GM21576 (cell line): ENCODE data around the gene SLC9A5.

ENCODE experiments used
- ATAC-seq: cut with Tn5 transposase; IDR thresholded peaks from one replicate; pipeline ENCODE4 v1.9.1; 2021; ENCODE audit warnings: mild to moderate bottlenecking, moderate library complexity; ENCODE audit not compliant: unreplicated experiment

Gene SLC9A5

DNA sequence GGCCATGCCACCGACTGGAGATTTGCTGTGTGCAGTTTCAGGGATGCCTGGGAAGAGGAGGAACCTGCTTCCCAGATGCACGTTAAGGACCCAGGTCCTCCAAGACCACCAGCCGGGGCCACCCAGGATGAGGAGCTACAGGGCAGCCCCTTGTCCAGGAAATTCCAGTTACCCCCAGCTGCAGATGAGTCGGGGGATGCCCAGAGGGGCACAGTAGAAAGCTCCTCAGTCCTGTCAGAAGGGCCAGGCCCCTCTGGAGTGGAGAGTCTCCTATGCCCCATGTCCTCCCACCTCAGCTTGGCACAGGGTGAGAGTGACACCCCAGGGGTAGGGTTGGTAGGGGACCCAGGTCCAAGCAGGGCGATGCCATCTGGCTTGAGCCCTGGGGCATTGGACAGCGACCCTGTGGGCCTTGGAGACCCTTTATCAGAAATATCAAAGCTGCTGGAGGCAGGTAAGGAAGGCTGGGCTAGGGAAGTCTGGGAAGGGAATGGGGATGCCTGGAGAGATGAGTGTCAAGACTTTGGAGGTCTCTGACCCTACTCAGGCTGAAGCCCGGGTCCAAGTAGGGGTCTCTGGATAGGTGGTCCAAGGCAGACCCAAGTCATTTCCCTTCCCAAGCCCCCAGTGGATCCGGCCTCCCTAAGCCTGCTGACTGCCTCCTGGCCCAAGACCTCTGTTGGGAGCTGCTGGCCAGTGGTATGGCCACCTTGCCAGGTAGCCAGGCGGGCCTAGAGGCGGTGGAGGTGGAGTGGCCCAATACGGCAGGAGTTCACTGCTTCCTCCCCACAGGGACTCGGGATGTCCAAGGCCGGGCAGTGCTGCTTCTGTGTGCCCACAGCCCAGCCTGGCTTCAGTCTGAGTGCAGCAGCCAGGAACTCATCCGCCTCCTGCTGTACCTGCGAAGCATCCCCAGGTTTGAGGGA lies 31.6 kb downstream of the SLC9A5 start:
- no peak for ATAC-seq

DNA sequence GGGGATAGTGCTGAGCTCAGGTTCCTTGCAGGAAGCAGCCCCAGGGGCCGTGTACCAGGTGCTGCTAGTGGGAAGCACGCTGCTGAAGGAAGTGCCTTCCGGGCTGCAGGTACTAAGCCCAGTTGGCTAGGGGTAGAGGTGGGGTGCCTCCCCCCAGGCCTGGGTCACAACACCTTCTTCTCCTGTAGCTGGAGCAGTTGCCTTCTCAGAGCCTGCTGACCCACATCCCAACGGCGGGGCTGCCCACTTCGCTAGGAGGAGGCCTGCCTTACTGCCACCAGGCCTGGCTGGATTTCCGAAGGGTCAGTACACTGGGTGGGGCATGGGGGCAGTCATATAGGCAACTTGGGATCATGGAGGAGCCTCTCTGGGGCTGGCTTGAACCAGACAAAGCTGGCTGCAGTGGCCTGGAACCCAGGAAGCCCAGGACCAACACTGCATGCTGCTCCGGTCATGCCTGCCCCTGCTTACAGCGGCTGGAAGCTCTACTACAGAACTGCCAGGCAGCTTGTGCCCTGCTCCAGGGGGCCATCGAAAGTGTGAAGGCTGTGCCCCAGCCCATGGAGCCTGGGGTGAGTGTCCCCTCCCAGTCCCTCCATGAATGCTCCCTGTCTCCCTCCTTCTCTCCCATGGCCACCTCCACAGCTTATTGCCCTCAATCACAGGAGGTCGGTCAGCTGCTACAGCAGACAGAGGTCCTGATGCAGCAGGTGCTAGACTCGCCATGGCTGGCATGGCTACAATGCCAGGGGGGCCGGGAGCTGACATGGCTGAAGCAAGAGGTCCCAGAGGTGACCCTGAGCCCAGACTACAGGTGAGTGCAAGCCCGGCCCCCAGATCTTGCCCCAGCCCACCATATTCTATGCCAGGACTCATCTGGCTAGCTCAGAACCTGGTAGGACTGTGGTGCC lies 33.0 kb downstream of the SLC9A5 start:
- ATAC-seq, result no peak

DNA sequence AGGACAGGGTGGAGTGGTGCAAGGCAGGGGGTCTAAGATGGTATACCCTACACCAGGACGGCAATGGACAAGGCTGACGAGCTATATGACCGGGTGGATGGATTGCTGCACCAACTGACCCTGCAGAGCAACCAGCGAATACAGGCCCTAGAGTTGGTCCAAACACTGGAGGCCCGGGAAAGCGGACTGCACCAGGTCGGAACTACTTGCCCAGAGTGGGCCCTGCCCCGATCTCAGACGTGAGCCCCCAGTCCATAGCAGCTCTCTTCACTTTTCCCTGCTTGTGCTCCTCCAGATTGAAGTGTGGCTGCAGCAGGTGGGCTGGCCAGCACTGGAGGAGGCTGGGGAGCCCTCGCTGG lies 33.6 kb downstream of the SLC9A5 start:
- no peak for ATAC-seq

DNA sequence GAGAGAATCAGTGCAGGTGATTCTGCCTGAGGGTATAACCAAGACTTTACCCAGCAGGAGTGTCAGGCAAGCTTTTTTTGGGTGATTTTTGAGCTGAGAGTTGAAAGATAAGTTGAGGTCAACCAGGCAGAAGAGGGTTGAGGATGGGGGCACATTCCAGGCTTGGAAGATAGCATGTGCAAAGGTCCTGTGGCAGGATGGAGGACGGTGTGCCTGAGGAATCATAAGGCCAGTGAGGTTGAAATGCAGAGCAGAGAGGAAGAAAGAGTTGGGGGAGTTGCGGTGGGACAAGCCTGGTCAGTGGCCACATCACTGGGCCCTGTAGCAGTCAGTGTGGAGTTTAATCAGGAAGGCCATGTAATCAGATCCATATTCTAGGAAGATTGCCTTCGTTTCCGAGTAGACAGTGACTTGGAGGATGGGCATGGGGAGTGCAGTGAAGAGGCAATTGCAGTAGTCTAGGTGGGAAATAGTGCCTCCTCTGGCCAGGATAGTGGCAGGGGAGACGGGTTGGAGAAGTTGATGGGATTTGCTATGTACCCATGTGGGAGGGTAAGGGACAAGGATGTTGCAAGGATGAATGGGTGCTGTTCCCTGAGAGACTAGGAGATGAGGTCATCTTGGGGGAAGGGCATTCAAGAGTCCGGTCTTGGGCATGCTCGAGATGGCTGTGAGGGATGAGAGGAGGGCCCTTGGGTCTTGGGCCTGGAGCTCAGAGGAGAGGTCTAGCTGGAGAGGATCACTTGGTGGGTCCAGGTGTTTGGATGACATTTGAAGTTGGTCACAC lies 34.5 kb downstream of the SLC9A5 start:
- no peak for ATAC-seq

DNA sequence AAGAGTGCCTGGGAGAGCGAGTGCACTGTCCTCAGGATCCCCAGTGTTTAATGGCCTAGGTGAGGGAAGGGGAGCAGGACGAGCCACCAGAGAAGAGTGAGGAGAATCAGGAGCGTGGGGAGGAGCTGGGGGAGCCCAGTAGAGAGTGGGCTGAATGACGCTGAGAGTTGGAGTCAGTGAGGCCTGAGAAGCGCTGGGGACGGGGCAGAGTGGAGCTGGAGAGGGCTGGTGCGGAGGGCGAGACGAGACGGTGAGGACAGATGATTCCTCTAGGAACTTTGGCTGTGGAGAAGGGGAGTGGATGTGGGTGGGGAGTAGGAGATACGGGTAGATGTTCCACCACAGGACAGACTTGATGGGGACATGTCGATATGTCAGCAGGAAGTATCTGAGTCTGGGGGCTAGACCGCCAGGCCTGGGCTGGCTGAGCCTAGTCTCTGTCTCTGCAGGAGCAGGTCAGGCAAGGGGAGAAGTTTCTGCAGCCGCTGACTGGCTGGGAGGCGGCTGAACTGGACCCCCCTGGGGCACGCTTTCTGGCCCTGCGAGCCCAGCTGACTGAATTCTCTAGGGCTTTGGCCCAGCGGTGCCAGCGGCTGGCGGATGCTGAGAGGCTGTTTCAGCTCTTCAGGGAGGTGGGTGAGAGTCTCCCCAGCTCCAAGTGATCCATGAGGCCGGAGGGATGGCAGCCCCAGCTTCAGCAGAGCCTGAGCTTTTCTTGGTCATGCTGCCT lies 35.2 kb downstream of the SLC9A5 start:
- no peak for ATAC-seq

DNA sequence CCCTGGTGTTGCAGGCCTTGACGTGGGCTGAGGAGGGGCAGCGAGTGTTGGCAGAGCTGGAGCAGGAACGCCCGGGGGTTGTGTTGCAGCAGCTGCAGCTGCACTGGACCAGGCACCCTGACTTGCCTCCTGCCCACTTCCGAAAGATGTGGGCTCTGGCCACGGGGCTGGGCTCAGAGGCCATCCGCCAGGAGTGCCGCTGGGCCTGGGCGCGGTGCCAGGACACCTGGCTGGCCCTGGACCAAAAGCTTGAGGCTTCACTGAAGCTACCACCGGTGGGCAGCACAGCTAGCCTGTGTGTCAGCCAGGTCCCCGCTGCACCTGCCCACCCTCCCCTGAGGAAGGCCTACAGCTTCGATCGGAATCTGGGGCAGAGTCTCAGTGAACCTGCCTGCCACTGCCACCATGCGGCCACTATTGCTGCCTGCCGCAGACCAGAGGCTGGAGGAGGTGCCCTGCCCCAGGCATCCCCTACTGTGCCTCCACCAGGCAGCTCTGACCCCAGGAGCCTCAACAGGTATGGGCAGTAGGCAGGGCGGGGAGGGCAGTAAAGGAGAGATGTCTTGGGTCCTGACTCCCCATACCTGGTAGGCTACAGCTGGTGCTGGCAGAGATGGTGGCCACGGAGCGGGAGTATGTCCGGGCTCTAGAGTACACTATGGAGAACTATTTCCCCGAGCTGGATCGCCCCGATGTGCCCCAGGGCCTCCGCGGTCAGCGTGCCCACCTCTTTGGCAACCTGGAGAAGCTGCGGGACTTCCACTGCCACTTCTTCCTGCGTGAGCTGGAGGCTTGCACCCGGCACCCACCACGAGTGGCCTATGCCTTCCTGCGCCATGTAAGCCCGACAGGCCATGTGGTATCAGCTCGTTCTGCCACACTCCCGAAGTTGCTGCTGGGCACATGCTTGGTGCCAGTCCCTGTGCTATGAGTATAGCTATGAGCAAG lies 36.2 kb downstream of the SLC9A5 start:
- no peak for ATAC-seq

DNA sequence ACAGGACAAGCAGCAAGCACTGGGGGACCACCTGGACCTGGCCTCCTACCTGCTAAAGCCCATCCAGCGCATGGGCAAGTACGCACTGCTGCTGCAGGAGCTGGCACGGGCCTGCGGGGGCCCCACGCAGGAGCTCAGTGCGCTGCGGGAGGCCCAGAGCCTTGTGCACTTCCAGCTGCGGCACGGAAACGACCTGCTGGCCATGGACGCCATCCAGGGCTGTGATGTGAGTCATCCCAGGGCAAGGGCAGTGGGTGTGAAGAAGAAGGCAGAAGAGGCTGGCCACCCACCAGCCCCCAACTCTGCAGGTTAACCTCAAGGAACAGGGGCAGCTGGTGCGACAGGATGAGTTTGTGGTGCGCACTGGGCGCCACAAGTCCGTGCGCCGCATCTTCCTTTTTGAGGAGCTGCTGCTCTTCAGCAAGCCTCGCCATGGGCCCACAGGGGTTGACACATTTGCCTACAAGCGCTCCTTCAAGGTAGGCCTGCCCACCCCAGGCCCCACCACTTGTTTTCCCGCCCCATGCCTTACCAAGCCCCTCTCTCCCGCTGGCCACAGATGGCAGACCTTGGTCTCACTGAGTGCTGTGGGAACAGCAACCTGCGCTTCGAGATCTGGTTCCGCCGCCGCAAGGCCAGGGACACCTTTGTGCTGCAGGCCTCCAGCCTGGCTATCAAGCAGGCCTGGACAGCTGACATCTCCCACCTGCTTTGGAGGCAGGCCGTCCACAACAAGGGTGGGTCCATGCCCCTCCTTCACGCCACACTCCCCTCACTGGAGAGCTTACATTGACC lies 37.9 kb downstream of the SLC9A5 start:
- ATAC-seq, result no peak

DNA sequence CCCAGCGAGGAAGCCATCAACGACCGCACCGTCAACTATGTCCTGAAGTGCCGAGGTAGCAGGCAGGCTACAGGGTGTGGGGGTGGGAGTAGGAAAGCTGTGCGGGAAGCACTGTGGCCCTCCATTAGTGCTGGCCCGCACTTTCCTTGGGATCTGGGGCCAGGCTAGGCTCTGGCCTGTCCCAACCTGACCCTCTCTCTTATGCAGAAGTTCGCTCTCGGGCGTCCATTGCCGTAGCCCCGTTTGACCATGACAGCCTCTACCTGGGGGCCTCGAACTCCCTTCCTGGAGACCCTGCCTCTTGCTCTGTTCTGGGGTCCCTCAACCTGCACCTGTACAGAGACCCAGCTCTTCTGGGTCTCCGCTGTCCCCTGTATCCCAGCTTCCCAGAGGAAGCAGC lies 39.2 kb downstream of the SLC9A5 start:
- no peak for ATAC-seq

DNA sequence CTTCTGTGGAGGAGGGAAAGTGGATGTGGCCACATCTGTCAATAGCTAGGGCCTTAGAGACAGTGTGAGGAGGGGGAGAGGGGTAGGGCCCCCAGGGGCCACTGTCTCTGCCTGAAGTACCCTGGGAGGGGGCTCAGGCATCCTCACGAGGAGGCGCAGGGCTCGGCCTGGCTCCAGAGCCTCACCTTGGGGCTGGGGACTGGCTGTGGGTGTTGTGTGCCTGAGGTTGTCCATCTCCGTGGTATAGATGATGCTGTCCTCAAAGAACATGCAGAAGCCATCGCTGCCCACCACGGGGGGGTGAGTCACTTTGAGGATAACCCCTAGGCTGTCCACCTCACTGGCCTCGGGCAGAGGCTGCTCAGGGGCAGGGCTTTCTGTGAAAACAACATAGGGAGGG lies 42.7 kb downstream of the SLC9A5 start:
- no peak for ATAC-seq

DNA sequence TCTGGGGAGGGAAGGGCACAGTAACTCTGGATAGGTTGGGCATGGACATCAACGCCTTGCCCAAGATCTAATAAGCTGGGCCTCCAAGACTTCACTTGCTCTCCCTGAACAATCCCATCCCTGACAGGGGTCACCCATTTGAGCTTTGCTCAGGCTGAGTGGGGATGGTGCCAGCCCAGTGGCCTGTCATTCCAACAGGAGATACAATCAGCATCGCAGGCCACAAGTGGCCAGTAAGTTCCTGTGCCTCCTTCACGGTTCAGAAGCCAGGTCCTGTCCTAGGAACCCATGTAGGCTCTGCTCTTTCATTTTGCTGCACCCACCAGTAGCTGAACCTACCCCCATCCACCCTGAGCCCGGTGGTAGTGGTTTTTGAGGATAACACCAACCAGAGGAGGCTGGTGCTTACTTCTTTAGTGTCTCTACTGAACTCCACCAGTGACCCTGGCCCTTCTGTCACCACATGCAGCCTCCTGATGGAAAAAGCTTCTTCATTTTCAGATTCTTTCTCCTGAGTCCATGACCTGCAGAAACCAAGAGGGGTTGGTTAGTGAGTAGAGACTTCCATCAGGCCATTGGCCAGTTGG lies 45.5 kb downstream of the SLC9A5 start:
- ATAC-seq, result no peak

DNA sequence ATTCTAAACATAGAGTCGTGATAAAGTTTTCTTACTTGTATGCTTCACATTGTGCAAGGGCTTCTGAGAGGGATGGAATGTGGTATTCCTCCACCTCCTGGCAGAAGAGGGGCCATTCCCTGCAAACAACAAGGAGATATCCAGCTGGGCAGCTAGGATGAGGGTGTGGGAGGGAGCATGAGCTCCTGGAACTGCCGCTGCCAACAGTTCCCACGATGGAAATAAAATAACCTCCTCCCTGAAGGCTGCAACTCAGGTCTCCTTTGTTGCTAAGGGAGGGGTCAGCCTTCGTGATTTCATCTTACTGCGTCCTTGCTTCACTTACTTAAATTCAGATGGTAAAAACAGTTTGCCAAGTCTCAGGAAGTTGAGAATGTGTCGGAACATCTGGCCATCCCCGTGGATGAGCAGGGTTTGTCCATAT lies 46.2 kb downstream of the SLC9A5 start:
- ATAC-seq, result no peak

DNA sequence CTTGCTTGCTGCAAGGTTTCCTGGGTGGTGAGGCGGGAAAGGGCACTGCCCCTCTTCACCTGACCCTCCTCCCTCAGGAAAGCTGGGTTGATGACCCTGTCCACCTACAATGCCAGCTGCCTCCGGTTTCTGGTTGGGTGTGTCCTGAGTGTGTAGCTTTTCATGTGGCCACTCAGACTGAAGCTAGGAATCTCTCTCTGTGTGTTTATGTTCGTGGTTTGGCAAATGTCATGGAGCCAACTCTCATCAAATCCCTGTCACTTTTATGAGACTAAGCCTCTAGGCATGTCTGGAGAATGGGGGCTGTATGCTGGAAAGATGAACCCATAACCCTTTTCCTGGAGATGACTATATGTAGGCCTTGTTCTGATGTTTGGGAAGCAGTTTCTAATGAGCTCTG lies 47.6 kb downstream of the SLC9A5 start:
- ATAC-seq, result no peak

DNA sequence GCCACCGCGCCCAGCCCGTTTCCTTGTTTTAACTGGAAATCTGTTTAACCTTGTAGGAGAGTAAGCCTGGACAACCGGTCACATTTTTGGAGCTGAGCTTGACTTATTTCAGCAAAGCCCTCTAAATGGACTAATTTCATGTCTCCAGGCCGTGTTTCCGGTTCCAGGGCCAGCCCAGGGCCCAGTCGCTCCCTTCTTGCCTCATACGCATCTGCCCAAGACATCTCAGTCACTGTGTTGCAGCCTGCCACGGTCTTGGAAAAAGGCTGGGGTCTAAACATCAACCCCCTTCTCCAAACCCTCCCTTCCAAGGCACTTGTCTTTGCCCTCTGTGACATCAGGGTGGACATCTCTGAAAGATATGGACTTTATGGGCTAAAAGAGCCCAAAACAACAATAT lies 49.5 kb downstream of the SLC9A5 start:
- no peak for ATAC-seq

DNA sequence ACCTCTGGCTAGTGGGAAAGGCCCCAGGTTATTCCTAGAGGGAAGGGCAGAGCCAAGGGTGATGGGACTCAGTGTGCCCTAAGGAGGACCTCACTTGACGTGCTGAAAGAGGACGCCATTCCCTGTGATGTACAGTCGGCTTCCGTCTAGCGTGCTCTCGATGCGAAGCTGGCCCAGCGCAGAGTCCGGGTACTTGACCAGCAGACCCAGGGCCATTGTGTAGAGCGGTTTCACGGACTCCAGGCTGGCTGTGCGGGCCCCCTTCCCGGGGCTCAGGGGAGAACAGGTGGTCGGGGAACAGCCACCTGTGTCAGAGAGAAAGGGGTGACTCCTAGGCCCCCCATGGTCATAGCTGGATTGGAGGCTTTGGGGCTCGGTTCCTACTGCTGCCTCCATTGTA lies 50.5 kb downstream of the SLC9A5 start:
- ATAC-seq, result no peak

DNA sequence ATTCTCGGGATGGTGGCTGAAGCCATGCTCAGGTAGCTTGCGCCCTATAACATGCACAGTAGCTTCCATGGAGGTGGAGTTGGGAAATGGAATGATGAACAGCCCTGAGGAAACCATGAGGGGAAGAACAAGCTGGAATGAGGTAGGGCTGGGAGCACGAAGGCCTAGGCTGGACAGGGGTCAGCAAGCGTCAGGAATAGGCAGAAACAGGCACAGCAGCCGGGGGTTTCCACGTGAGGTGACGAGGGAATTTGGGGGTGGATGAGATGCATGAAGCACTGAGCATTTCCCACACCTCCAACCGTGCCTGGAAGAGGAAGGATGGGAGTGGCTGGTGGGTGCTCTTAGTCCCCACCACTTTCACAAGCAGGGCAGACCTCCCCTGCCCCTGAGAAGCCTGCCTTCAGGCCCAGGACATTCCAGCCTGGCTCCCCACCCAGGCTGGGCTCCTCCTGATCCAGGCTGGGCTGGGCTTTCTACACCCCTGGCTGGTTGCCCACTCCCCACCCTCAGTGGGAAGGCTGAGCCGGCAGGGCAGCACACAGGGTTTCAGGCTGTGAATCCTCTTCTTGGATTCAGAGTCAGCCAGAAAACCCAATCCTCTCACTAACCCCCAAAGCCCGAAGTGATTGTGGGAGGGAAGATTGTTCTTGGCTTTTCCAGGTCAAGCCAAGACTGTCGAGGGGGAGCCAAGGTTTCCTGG lies 52.5 kb downstream of the SLC9A5 start:
- no peak for ATAC-seq

DNA sequence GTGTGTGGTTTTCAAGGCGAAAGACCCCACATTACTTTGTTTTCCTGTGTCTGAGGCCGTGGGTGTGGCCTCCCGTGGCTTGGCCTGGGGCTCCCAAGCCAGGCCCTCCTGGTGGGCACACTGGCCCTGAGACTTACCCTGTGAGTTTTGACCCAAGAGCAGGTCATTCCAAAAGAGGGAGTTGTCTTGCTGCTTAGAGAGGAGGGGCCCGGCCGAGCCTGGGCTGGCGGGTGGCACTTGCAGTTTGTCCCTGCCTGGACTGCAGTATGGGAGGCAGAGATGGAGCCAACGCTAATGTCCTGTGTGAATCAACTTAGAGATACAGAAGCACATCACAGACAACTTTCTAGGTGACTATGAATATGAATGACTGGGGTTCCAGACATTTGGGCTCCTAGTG lies 53.3 kb downstream of the SLC9A5 start:
- ATAC-seq, result no peak

DNA sequence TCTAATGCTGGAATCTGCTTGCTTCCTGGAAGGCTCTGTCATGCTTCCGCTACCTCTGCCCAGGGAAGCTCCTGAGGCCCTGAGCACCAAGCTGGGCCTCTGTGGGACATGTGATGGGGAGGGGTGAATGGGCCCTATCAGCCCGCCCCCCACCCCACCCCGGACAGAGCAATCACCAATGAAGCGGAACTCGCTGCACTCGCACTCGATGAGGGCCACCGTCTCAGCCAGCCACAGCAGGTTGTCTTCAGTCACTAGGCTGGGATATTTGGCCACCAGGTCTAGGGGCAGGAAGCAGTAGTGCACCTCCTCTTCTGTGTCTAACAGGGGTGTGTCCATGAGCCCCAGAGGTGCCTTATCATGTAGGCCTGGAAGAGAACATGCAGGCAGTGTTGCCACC lies 54.2 kb downstream of the SLC9A5 start:
- no peak for ATAC-seq

DNA sequence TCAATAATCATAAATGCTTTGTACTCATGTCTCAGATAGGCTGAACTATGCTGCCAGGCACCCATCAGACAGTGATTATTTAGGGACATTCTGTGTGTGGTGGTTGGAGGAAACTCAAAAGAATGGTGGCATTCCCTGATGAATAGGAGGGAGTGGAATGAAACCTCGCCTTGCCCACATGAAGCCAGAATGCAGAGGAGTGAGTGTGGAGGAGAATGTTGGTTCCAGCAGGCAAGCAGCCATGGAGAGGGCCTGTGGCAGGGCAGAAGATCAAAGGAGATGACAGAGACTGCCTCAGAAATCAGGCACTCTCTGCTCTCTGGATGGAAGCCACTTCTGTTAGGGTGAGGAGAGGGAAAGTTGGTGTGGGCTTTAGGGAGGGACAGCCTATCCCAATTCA lies 55.2 kb downstream of the SLC9A5 start:
- ATAC-seq, result no peak
